Spleen (tissue), 7 donors: ENCODE results near the gene ETHE1.

Experiments used
- CTCF ChIP-seq, 11 experiments: fragments of 200-600 bp in 7 of 11; fragments of 450-650 bp in 4 of 11; sonication (generic) in 4 of 11; IDR thresholded peaks in 8 of 11; conservative IDR thresholded peaks in 3 of 11; 1 replicate in 7 of 11; 2 replicates in 4 of 11; pipeline versions ENCODE4 v1.4.0 to v1.8.0; 2016 to 2021; ENCODE audit warnings: antibody characterized with exemption in 11 of 11, inconsistent platforms in 4 of 11, mild to moderate bottlenecking in 1 of 11
- POLR2AphosphoS5 ChIP-seq, 3 donors: sonication (generic); formaldehyde crosslinking; IDR thresholded peaks; one replicate each; pipeline ENCODE4 v1.5.1; 2017; ENCODE audit warnings: antibody characterized with exemption in 3 of 3
- donor health status: DM: no; HTN: no; CAD: no; lungs with moderate emphysema.
- donor health status: DM: no; HTN: no; CAD: no.
- donor health status: DM: no; HTN: no; CAD: no.

GRCh38 chr19:43569657-43570056 is 42.7 kb upstream of the ETHE1 start:
- TF ChIP-seq POLR2AphosphoS5 (IDR thresholded peaks at IDR 0.05) = no peak
- TF ChIP-seq CTCF (IDR thresholded peaks at IDR 0.05 in 8 of 11, conservative IDR thresholded peaks at IDR 0.05 in 3 of 11) = no peak
